Spinal cord (tissue), 10 donors: ENCODE data around the gene CORO1C. TPM values are rescaled to one million over a fixed set of nuclear protein-coding genes. Genes with fewer than 3 reads are reported as not detected.
"Not testable (repeated sequence)": the region's sequence is repeated elsewhere in the genome, so short reads cannot be mapped to it uniquely, and the experiment has no call there.

Experiments used
- DNase-seq, 6 donors: peaks; one replicate each; pipeline versions ENCODE4 v3.0.0 to v3.0.0-alpha.2; 2013 to 2015; ENCODE audit warnings: low spot score in 6 of 6, low read depth in 4 of 6
- H3K27ac ChIP-seq: one replicate; pipeline ENCODE4 v1.5.1; 2013; ENCODE audit warnings: low read depth, low read length, control low read depth
- H3K27me3 ChIP-seq: one replicate; pipeline ENCODE4 v1.6.1; 2013; ENCODE audit warnings: low read length; ENCODE audit not compliant: control insufficient read depth, insufficient read depth
- H3K36me3 ChIP-seq: one replicate; pipeline ENCODE4 v1.6.1; 2013; ENCODE audit warnings: low read length; ENCODE audit not compliant: control insufficient read depth, insufficient read depth
- H3K4me1 ChIP-seq: one replicate; pipeline ENCODE4 v1.6.1; 2013; ENCODE audit warnings: low read length; ENCODE audit not compliant: control insufficient read depth, insufficient read depth
- H3K4me3 ChIP-seq: one replicate; pipeline ENCODE4 v1.5.1; 2013; ENCODE audit warnings: low read depth, low read length, control low read depth
- H3K9me3 ChIP-seq: one replicate; pipeline ENCODE4 v1.6.1; 2013; ENCODE audit warnings: low read length; ENCODE audit not compliant: control insufficient read depth, insufficient read depth
- WGBS: methylation state at CpG from one replicate; pipeline ENCODE4 v1.1.5; 2013; ENCODE audit warnings: missing lambda C conversion rate; ENCODE audit not compliant: insufficient coverage; 5-methylcytosine and 5-hydroxymethylcytosine counted together
- polyA plus RNA-seq, 2 donors: library from polyadenylated mRNA; unstranded; fragments of 120-200 nt; gene quantifications; one replicate each; pipeline ENCODE4 v1.2.1, GENCODE V29; 2013; ENCODE audit not compliant: insufficient read length in 2 of 2
- total RNA-seq, 2 donors: library from RNA; depleted of rRNA in 1 of 2; stranded (reverse); fragments of 120-200 nt in 1 of 2; fragments of >200 nt in 1 of 2; gene quantifications; one replicate each; pipeline versions ENCODE4 v1.2.3 to v1.2.4, GENCODE V29; 2013 to 2014
- donor health status: healthy.

CORO1C gene
- total and polyA plus RNA-seq, 4 donors, result 66.1 to 133 (median 89.6) TPM

DNA sequence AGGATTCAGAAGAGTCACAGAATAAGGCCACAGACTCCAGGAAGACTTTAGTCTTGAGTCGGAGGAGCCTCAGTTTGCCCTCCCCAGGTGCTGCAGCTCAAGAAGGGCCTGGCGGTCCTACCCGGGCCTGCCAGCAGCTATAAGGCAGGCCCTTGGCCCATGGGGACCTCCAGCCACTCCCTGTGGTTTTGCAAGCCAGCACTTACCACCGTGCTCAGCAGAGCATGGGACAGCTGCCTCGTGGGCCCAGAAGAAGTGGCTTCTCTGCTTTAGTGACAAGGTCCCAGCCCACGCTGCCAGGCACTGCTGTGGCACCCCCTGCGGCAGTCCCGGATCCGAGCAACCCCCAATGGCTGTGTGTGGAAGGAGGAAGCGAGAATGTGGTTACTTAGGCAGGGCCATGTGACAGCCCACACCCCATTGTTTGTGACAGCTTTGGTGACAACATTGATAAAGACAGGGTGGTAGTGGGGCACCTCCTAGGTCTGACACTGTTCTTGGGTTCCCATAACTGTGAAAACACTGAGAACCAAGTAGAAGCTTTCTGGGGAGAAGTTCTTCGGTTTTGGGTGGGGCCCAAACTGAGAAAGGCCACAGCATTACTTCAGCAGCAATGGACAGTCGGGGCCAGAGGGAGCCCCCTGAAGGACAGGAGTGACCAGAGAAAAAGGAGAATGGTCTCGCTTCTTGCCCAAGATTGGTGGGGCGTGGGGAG is 97.6 kb downstream of the CORO1C start, which contains the start of gene SELPLG:
TSS of gene SELPLG (minus strand) at position 361 of the 715 bp plus-strand sequence. CDS start 9,587 bp downstream, outside the sequence.
- H3K27ac ChIP-seq, result peak within 1 kb of the TSS; percentile 12

GRCh38 chr12:108633081-108633533 is 98.2 kb downstream of the CORO1C start:
- no peak for DNase-seq
- H3K9me3 ChIP-seq, result no peaks in the 10 kb centered on the region
- no peak overlapping the region for H3K4me3 ChIP-seq
- H3K4me1 ChIP-seq, result peaks cover 30% of the 10 kb centered on the region
- peak overlapping the region; percentile 12 for H3K27ac ChIP-seq
- no peaks in the 10 kb centered on the region for H3K36me3 ChIP-seq
- H3K27me3 ChIP-seq, result no peaks in the 10 kb centered on the region
- 95% methylated on average over 6 of the region's 7 CpGs for WGBS

More for the DNA sequence above, 97.6 kb downstream of the CORO1C start, which contains the start of gene SELPLG:
- peaks cover 36% of the 10 kb centered on the region for H3K4me1 ChIP-seq
- H3K9me3 ChIP-seq, result no peaks in the 10 kb centered on the region
- H3K27me3 ChIP-seq, result no peaks in the 10 kb centered on the region
- 74% methylated on average over 14 of the region's 14 CpGs for WGBS
- no peak for DNase-seq
- no peak within 1 kb of the TSS for H3K4me3 ChIP-seq
- no peaks in the 10 kb centered on the region for H3K36me3 ChIP-seq

GRCh38 chr12:108631261-108631660 is 100.1 kb downstream of the CORO1C start:
- not testable (repeated sequence) for DNase-seq, H3K4me3 ChIP-seq, H3K36me3 ChIP-seq, H3K27ac ChIP-seq, H3K27me3 ChIP-seq, H3K9me3 ChIP-seq
- 97% methylated on average over 3 of the region's 4 CpGs for WGBS
- peaks cover 16% of the 10 kb centered on the region for H3K4me1 ChIP-seq

GRCh38 chr12:108630481-108631207 is 100.7 kb downstream of the CORO1C start:
- WGBS, result 89% methylated on average over 6 of the region's 9 CpGs
- no peak for DNase-seq

GRCh38 chr12:108629824-108630476 is 101.4 kb downstream of the CORO1C start:
- H3K4me1 ChIP-seq, result peaks cover 13% of the 10 kb centered on the region
- no peak for DNase-seq
- no peaks in the 10 kb centered on the region for H3K36me3 ChIP-seq
- no peaks in the 10 kb centered on the region for H3K9me3 ChIP-seq
- WGBS, result 55% methylated on average over 17 of the region's 17 CpGs
- no peak overlapping the region for H3K27ac ChIP-seq
- H3K4me3 ChIP-seq, result no peak overlapping the region
- H3K27me3 ChIP-seq, result no peaks in the 10 kb centered on the region

More at GRCh38 chr12:108630481-108631207, 100.7 kb downstream of the CORO1C start:
- H3K9me3 ChIP-seq, result no peaks in the 10 kb centered on the region
- no peak overlapping the region for H3K4me3 ChIP-seq
- H3K27ac ChIP-seq, result no peak overlapping the region
- H3K27me3 ChIP-seq, result no peaks in the 10 kb centered on the region
- H3K36me3 ChIP-seq, result no peaks in the 10 kb centered on the region
- peaks cover 16% of the 10 kb centered on the region for H3K4me1 ChIP-seq

DNA sequence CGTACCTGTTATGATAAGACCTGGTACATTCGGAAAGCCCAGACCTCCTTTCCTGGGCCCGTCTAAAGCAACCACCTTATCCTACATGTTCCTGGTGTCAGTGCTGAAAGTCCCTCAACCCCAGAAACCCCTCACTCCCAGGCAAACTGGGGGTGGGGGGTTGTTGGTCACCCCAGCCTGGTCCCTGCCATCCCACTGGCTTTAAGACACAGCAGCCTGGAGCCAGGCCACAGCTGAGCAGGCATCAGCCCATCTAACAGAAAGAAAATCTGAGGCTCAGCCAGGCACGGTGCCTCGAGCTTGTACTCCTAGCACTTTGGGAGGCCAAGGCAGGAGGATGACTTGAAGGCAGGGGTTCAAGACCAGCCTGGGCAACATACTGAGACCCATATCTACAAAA is 102.2 kb downstream of the CORO1C start:
- Histone ChIP-seq H3K9me3 (no peaks in the 10 kb centered on the region), H3K36me3 (no peaks in the 10 kb centered on the region), H3K27ac (no peak overlapping the region), H3K4me3 (no peak overlapping the region), H3K27me3 (no peaks in the 10 kb centered on the region), H3K4me1 (peaks cover 5% of the 10 kb centered on the region)
- DNase-seq, result no peak
- WGBS, result 84% methylated on average over 3 of the region's 5 CpGs

GRCh38 chr12:108627134-108627920 is 104.0 kb downstream of the CORO1C start:
- Histone ChIP-seq H3K4me1 (peaks cover 12% of the 10 kb centered on the region), H3K36me3 (no peaks in the 10 kb centered on the region), H3K27ac (no peak overlapping the region), H3K9me3 (no peaks in the 10 kb centered on the region), H3K4me3 (no peak overlapping the region), H3K27me3 (no peaks in the 10 kb centered on the region)
- DNase-seq, result no peak
- 92% methylated on average over 7 of the region's 8 CpGs for WGBS

DNA sequence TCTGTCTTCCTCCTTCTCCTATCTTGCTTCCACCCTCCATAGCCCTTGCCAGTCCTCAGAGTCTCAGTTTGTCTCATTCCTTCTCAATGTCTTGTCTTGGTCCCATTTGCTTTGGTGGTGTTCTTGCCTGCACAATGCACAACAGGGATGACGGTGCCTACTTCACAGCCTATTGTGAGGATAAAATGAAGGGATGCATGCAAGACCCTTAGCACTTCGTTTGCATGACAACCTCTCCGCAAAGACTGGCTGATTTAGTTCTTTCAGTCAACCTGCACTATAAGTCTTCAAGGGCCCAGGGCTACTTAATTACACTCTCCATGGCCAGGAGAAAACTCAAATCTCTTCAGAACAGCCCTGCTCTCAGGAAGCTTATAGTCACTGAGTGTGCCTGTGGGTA is 106.1 kb downstream of the CORO1C start:
- Histone ChIP-seq H3K36me3 (no peaks in the 10 kb centered on the region), H3K4me3 (no peak overlapping the region), H3K27ac (no peak overlapping the region), H3K9me3 (no peaks in the 10 kb centered on the region), H3K4me1 (peaks cover 9% of the 10 kb centered on the region), H3K27me3 (no peaks in the 10 kb centered on the region)
- WGBS, result 40% methylated on average over 2 of the region's 3 CpGs
- DNase-seq, result no peak

GRCh38 chr12:108623577-108623976 is 107.7 kb downstream of the CORO1C start:
- no peaks in the 10 kb centered on the region for H3K36me3 ChIP-seq
- 90% methylated on average over 8 of the region's 8 CpGs for WGBS
- no peak for DNase-seq
- no peaks in the 10 kb centered on the region for H3K9me3 ChIP-seq
- H3K27me3 ChIP-seq, result no peaks in the 10 kb centered on the region
- no peak overlapping the region for H3K4me3 ChIP-seq
- peaks cover 11% of the 10 kb centered on the region for H3K4me1 ChIP-seq
- no peak overlapping the region for H3K27ac ChIP-seq
